Hematopoietic multipotent progenitor cell treated with erythropoietin and hydrocortisone succinate and interleukin-3 and kit ligand, for 4 days (in vitro differentiated cells): ENCODE results near the gene ZNF311.
"Not testable (repeated sequence)": the region's sequence is repeated elsewhere in the genome, so short reads cannot be mapped to it uniquely, and the experiment has no call there.

ENCODE experiments used
- DNase-seq: peaks from one replicate; pipeline ENCODE4 v3.0.0-alpha.2; 2015

Gene ZNF311

DNA sequence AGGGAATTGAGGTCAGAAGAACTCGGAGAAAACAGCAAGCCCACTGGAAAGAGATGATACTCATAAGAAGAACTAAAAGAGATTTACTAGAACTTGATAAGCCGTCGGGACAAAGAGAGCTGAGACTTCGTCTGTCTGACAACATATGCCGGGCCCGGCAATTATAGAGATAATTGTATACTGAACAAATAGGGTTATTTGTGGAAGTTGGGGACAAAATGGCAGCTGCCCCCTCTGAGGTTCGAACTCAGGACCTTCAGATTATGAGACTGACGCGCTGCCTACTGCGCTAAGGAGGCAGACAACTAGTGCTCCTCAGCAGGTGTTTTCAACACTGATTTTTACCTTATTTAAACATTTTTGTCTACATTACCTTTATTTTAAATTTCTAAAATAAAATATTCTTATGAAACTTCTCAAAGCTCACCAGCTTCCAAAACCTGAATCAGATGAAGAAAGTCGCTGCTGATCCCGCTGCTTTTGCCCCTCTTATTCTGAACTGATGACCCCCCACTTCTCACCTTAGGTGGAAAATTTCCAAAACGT, 52.0 kb downstream of the ZNF311 start:
- DNase-seq: peak; percentile 87

DNA sequence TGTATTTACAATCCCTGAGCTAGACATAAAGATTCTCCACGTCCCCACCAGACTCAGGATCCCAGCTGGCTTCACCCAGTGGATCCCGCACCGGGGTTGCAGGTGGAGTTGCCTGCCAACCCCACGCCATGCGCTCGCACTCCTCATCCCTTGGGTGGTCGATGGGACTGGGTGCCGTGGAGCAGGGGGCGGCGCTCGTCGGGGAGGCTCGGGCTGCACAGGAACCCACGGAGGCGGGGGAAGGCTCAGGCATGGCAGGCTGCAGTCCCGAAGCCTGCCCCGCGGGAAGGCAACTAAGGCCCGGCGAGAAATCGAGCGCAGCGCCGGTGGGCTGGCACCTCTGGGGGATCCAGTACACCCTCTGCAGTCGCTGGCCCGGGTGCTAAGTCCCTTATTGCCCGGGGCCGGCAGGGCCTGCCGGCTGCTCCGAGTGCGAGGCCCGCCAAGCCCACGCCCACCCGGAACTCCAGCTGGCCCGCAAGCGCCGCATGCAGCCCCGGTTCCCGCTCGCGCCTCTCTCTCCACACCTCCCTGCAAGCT, 55.4 kb downstream of the ZNF311 start:
- not testable (repeated sequence) for DNase-seq

DNA sequence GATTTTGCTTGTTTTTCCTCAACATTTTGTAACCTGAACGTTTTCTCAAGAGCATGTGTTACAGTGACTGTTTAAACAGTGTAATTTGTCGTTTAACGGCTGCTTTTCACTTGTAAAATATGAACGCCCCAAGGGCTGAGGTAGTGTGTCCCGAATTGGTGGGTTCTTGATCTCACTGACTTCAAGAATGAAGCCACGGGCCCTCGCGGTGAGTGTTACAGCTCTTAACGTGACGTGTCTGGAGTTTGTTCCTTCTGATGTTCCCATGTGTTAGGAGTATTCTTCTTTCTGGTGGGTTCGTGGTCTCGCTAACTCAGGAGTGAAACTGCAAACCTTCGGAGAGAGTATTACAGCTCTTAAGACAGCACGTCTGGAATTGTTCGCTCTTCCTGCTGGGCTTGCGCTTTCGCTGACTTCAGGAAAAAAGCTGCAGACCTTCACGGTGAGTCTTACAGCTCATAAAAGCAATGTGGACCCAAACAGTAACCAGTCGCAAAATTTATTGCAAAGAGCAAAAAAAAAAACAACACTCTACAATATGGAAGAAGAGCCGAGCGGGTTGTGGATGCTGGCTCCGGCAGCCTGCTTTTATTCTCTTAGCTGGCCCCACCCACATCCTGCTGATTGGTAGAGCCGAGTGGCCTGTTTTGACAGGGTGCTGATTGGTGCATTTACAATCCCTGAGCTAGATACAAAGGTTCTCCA, 56.2 kb downstream of the ZNF311 start:
- DNase-seq: no peak

DNA sequence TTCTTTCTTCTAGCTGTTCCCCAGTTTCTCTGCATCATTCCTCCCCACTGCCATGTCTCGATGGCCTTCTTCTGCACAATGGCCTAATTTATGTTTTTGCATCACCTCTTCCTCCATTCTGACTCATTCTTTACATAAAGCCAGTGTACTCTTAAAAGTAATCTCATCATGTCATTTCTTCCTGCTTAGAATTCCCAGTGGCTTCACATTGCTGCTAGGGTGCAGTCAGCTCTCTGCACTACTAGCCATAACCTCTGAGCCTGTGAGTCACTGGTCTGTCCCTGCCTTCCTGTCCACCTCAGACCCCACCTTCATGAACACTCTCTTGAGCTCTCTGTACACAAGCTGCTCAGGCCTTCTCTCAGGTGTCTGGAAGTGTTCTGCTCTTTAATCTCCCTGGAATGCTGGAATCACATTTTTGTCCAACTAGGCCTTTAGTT, 57.3 kb downstream of the ZNF311 start:
- no peak for DNase-seq

DNA sequence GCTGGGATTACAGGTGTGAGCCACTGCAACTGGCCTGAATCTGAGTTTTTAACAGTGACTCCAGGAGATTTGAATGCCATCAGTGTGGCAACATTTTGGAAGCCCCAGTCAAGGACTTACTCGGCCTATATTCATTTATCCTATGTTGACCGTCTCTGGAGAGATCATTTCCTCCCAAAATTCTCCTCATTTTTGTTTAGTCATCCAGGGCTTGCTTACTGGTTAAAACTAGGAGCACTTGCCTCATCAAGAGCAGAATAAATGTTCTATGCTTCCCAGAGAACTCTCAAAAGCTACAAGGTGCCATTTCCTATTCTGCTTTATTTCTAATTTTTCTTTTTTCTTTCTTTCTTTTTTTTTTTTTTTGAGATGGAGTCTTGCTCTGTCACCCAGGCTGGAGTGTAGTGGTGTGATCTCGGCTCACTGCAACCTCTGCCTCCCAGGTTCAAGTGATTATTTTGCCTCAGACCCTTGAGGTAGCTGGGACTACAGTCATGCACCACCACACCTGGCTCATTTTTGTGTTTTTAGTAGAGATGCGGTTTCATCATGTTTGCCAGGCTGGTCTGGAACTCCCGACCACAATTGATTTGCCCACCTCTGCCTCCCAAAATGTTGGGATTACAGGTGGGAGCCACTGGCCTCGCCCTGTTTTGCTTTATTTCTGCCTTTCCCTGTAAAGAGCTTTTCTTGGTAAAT, 57.9 kb downstream of the ZNF311 start:
- no peak for DNase-seq

DNA sequence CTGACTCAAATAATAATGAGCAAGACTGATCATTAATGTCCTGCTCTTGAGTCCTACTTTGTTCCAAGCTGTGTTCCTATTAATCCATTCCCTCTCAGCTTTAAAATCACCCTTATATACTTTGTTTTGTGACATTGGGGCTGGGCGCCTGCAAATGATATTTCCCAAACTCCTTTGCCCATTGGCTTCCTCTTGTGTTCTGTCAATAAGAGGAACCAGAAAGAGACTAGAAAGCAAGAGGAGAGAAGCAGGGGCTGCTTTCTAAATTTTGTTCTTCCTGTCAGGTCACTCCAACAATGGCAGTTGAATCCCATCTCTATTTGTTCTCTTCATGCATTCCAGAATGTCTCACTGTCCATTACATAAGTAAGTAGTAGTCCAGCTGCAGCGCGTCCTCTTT, 59.8 kb downstream of the ZNF311 start:
- no peak for DNase-seq
